Astrocyte (in vitro differentiated cells and primary cell): ENCODE results near the gene SLC9A7.

ENCODE experiments used
- CTCF ChIP-seq: IDR thresholded peaks from 2 replicates; pipeline ENCODE4 v1.5.1; 2011; ENCODE audit warnings: low read depth, mild to moderate bottlenecking, inconsistent platforms, low read length, moderate library complexity; ENCODE audit not compliant: insufficient read depth
- EZH2 ChIP-seq: IDR thresholded peaks from 2 replicates; pipeline ENCODE4 v1.6.1; 2012; ENCODE audit warnings: mild to moderate bottlenecking, low read length, inconsistent platforms; ENCODE audit not compliant: insufficient read depth

- TF ChIP-seq CTCF, result no peak
- TF ChIP-seq EZH2, result no peak
Observed at GRCh38 chrX:46572340-46572936, 186.5 kb downstream of the SLC9A7 start.
